Cardiac muscle cell (in vitro differentiated cells and primary cell): ENCODE results near the gene STRADA. TPM values are rescaled to one million over a fixed set of nuclear protein-coding genes. Genes with fewer than 3 reads are reported as not detected.
A peak's percentile ranks its signal among the peaks of the same experiment; 100 is the strongest.

Source experiments
- DNase-seq, 2 donors: peaks; one replicate each; pipeline versions ENCODE4 v3.0.0 to v3.0.0-alpha.2; 2010 to 2017; ENCODE audit warnings: low read depth in 1 of 2, low spot score in 1 of 2
- H3K27ac ChIP-seq: fragments of 200-600 bp; sonication (generic); 2 replicates; pipeline ENCODE4 v1.5.1; 2016
- H3K27me3 ChIP-seq: fragments of 200-600 bp; sonication (generic); 2 replicates; pipeline ENCODE4 v1.6.0; 2016; ENCODE audit warnings: control low read depth
- H3K36me3 ChIP-seq: fragments of 200-600 bp; sonication (generic); 2 replicates; pipeline ENCODE4 v1.5.1; 2016; ENCODE audit warnings: control low read depth
- H3K4me1 ChIP-seq: fragments of 200-600 bp; sonication (generic); 2 replicates; pipeline ENCODE4 v1.8.1; 2017; ENCODE audit warnings: low read depth, mild to moderate bottlenecking, mixed run types
- H3K4me3 ChIP-seq: fragments of 200-600 bp; sonication (generic); 2 replicates; pipeline ENCODE4 v1.5.1; 2016; ENCODE audit warnings: mild to moderate bottlenecking
- H3K9me3 ChIP-seq: fragments of 200-600 bp; sonication (generic); 2 replicates; pipeline ENCODE4 v1.5.1; 2017; ENCODE audit warnings: low read depth, mild to moderate bottlenecking, control low read depth
- CTCF ChIP-seq: IDR thresholded peaks from 2 replicates; pipeline ENCODE4 v1.5.1; 2012; ENCODE audit warnings: low read depth, mild to moderate bottlenecking, low read length
- polyA plus RNA-seq: library from polyadenylated mRNA; unstranded; fragments of >200 nt; fragmentation: Nextera tagmentation; extraction: Ambion mirVana; gene quantifications from 2 replicates; pipeline ENCODE4 v1.2.1, GENCODE V29; 2016
- total RNA-seq: library from RNA; depleted of rRNA; stranded (reverse); fragments of >200 nt; gene quantifications from 2 replicates; pipeline ENCODE4 v1.2.3, GENCODE V29; 2016

The STRADA gene
- total and polyA plus RNA-seq, 2 experiments from 2014 or later, result 30.3 to 53.1 TPM

GRCh38 chr17:63679214-63679613, 62.4 kb downstream of the STRADA start:
- H3K9me3 ChIP-seq, result no peaks in the 10 kb centered on the region
- no peaks in the 10 kb centered on the region for H3K27me3 ChIP-seq
- no peak for TF ChIP-seq CTCF
- peaks cover 9% of the 10 kb centered on the region for H3K36me3 ChIP-seq
- H3K4me3 ChIP-seq, result no peak overlapping the region
- no peak overlapping the region for H3K27ac ChIP-seq
- no peak for DNase-seq
- H3K4me1 ChIP-seq, result peaks cover 18% of the 10 kb centered on the region

GRCh38 chr17:63676584-63676983, 65.0 kb downstream of the STRADA start:
- no peak overlapping the region for H3K27ac ChIP-seq
- H3K27me3 ChIP-seq, result no peaks in the 10 kb centered on the region
- H3K36me3 ChIP-seq, result no peaks in the 10 kb centered on the region
- no peaks in the 10 kb centered on the region for H3K9me3 ChIP-seq
- peaks cover 18% of the 10 kb centered on the region for H3K4me1 ChIP-seq
- no peak overlapping the region for H3K4me3 ChIP-seq
- TF ChIP-seq CTCF, result no peak
- no peak for DNase-seq

GRCh38 chr17:63675607-63676546, 65.7 kb downstream of the STRADA start:
- TF ChIP-seq CTCF, result no peak
- Histone ChIP-seq H3K9me3 (no peaks in the 10 kb centered on the region), H3K27me3 (no peaks in the 10 kb centered on the region), H3K4me1 (peaks cover 18% of the 10 kb centered on the region), H3K36me3 (no peaks in the 10 kb centered on the region), H3K27ac (peak overlapping the region; percentile 77), H3K4me3 (no peak overlapping the region)
- peak; percentile 86 to 95 for DNase-seq

- Histone ChIP-seq H3K9me3 (no peaks in the 10 kb centered on the region), H3K4me1 (peaks cover 18% of the 10 kb centered on the region), H3K27me3 (no peaks in the 10 kb centered on the region), H3K4me3 (no peak overlapping the region), H3K36me3 (no peaks in the 10 kb centered on the region), H3K27ac (peak overlapping the region; percentile 77)
- no peak for TF ChIP-seq CTCF
- DNase-seq, result peak in 1 of 2 donors; percentile 52
These were observed 66.4 kb downstream of the STRADA start for GRCh38 chr17:63675231-63675606.

- Histone ChIP-seq H3K4me1 (peaks cover 18% of the 10 kb centered on the region), H3K27ac (no peak overlapping the region), H3K36me3 (peaks cover 4% of the 10 kb centered on the region), H3K27me3 (no peaks in the 10 kb centered on the region), H3K4me3 (no peak overlapping the region), H3K9me3 (no peaks in the 10 kb centered on the region)
- no peak for DNase-seq
- no peak for TF ChIP-seq CTCF
These were observed 68.7 kb downstream of the STRADA start for GRCh38 chr17:63672856-63673255.
